Measurements from ENCODE around the gene ANGPT4. TPM values are rescaled to one million over a fixed set of nuclear protein-coding genes. Genes with fewer than 3 reads are reported as not detected.
A peak's percentile ranks its signal among the peaks of the same experiment; 100 is the strongest.

The ANGPT4 gene
- total and polyA plus RNA-seq, 9 of the 15 experiments (the other 6 are each of a cell fraction or from before 2014, with no cell fraction given) = not detected

GRCh38 chr20:843912-844311, 72.2 kb downstream of the ANGPT4 start (continued):
- TF ChIP-seq, protein P1, sequence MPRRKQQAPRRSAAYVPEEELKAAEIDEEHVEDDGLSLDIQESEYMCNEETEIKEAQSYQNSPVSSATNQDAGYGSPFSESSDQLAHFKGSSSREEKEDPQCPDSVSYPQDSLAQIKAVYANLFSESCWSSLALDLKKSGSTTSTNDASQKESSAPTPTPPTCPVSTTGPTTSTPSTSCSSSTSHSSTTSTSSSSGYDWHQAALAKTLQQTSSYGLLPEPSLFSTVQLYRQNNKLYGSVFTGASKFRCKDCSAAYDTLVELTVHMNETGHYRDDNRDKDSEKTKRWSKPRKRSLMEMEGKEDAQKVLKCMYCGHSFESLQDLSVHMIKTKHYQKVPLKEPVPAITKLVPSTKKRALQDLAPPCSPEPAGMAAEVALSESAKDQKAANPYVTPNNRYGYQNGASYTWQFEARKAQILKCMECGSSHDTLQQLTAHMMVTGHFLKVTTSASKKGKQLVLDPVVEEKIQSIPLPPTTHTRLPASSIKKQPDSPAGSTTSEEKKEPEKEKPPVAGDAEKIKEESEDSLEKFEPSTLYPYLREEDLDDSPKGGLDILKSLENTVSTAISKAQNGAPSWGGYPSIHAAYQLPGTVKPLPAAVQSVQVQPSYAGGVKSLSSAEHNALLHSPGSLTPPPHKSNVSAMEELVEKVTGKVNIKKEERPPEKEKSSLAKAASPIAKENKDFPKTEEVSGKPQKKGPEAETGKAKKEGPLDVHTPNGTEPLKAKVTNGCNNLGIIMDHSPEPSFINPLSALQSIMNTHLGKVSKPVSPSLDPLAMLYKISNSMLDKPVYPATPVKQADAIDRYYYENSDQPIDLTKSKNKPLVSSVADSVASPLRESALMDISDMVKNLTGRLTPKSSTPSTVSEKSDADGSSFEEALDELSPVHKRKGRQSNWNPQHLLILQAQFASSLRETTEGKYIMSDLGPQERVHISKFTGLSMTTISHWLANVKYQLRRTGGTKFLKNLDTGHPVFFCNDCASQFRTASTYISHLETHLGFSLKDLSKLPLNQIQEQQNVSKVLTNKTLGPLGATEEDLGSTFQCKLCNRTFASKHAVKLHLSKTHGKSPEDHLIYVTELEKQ (CRISPR knock-in tag; IDR thresholded peaks at IDR 0.05) = no peak
- TF ChIP-seq CBX3 (IDR thresholded peaks at IDR 0.05; ENCODE audit: borderline replicate concordance in 1 of 2, low read length in 2 of 2) = no peak
- TF ChIP-seq, protein P2, sequence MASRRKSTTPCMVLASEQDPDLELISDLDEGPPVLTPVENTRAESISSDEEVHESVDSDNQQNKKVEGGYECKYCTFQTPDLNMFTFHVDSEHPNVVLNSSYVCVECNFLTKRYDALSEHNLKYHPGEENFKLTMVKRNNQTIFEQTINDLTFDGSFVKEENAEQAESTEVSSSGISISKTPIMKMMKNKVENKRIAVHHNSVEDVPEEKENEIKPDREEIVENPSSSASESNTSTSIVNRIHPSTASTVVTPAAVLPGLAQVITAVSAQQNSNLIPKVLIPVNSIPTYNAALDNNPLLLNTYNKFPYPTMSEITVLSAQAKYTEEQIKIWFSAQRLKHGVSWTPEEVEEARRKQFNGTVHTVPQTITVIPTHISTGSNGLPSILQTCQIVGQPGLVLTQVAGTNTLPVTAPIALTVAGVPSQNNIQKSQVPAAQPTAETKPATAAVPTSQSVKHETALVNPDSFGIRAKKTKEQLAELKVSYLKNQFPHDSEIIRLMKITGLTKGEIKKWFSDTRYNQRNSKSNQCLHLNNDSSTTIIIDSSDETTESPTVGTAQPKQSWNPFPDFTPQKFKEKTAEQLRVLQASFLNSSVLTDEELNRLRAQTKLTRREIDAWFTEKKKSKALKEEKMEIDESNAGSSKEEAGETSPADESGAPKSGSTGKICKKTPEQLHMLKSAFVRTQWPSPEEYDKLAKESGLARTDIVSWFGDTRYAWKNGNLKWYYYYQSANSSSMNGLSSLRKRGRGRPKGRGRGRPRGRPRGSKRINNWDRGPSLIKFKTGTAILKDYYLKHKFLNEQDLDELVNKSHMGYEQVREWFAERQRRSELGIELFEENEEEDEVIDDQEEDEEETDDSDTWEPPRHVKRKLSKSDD (conservative IDR thresholded peaks at IDR 0.05; ENCODE audit: low read length) = no peak

- H4K20me1 ChIP-seq (replicated peaks; ENCODE audit: control insufficient read depth, insufficient read depth, low read length) = 0 out of 2 replicates have a peak, but pooled peaks cover 11% of the 10 kb centered on the region
- DNase-seq (ENCODE audit: extremely low read depth in 1 of 4, low spot score in 3 of 4) (no peak), ATAC-seq (no peak), FAIRE-seq (no peak)
- no peak overlapping the region for H3K27ac ChIP-seq (ENCODE audit: extremely low read depth, low read depth, low read length)
- H3K9me1 ChIP-seq (ENCODE audit: control insufficient read depth, insufficient read depth, low read length) = peaks cover 3% of the 10 kb centered on the region
- no TSS peak for BruUV-seq (replicated peaks)
- TF ChIP-seq ZNF316 (IDR thresholded peaks at IDR 0.05) (peak; percentile 57), LCOR (CRISPR knock-in tag; IDR thresholded peaks at IDR 0.05) (no peak)
- ChIA-PET CTCF (ENCODE audit: low intra/inter-chr PET ratio) (no interaction called here), POLR2A (interaction anchor here (0.5 to 1.2 kb wide), 2 partner anchors 9 to 66 kb away, joined by 3 to 6 read pairs; partner anchors contain the start of gene FAM110A)
- intact Hi-C loops (cut with micrococcal nuclease) (no loop called here), in situ Hi-C loops (cut with MboI) (no loop called here)
- no peak overlapping the region for H3K4me2 ChIP-seq (ENCODE audit: insufficient read depth, low read length)
- no peak overlapping the region for H2AFZ ChIP-seq (ENCODE audit: low read depth, low read length)
- H3K4me3 ChIP-seq = no peak overlapping the region
- no peaks in the 10 kb centered on the region for H3K27me3 ChIP-seq (ENCODE audit: control insufficient read depth in 2 of 2, insufficient read depth in 2 of 2, low read length in 2 of 2)
- peaks cover 28% of the 10 kb centered on the region for H3K79me2 ChIP-seq (ENCODE audit: control insufficient read depth, insufficient read depth, low read length)
- H3K9me3 ChIP-seq (replicated peaks; ENCODE audit: control insufficient read depth, insufficient read depth, low read depth, low read length) = no peaks in the 10 kb centered on the region
- WGBS (ENCODE audit: insufficient coverage, low coverage, missing lambda C conversion rate) = 86% methylated on average over 2 of the region's 2 CpGs
- H3K4me1 ChIP-seq (replicated peaks in 1 of 2; ENCODE audit: control insufficient read depth in 2 of 2, insufficient read depth in 2 of 2, low read length in 2 of 2) = peaks cover 20 to 50% of the 10 kb centered on the region in 2 experiments; a peak in 4 of 5 replicates
- peaks cover 15% of the 10 kb centered on the region; the same call in 1 of the 3 replicates for H3K36me3 ChIP-seq (ENCODE audit: control insufficient read depth, insufficient read depth, low read length)
- H3K9ac ChIP-seq (ENCODE audit: insufficient read depth in 1 of 2, low read depth in 2 of 2, low read length in 2 of 2) = no peak overlapping the region
These were observed 73.6 kb downstream of the ANGPT4 start for GRCh38 chr20:842547-842940.

Data from K562 (cell line).